Nephron progenitor cell (in vitro differentiated cells): ENCODE results near the gene AQP9.
A peak's percentile ranks its signal among the peaks of the same experiment; 100 is the strongest.

Experiments
- DNase-seq: peaks from one replicate; pipeline ENCODE4 v3.0.0; 2021
- H3K27ac Mint-ChIP-seq: 2 replicates; pipeline ENCODE4 v1.8.0; 2021; ENCODE audit warnings: mild to moderate bottlenecking, moderate library complexity, mixed read lengths
- H3K27me3 Mint-ChIP-seq: 2 replicates; pipeline ENCODE4 v1.8.0; 2021; ENCODE audit warnings: mild to moderate bottlenecking, low read depth, mixed read lengths; ENCODE audit not compliant: poor library complexity
- H3K36me3 Mint-ChIP-seq: 2 replicates; pipeline ENCODE4 v1.8.0; 2021; ENCODE audit warnings: low read depth, mixed read lengths
- H3K4me1 Mint-ChIP-seq: 2 replicates; pipeline ENCODE4 v1.8.0; 2021; ENCODE audit warnings: mixed read lengths
- H3K4me3 Mint-ChIP-seq: 2 replicates; pipeline ENCODE4 v1.8.0; 2021; ENCODE audit warnings: mild to moderate bottlenecking, moderate library complexity, mixed read lengths
- H3K9me3 Mint-ChIP-seq: 2 replicates; pipeline ENCODE4 v1.8.0; 2021; ENCODE audit warnings: mild to moderate bottlenecking, moderate library complexity, mixed read lengths
- TF ChIP-seq, protein P1 (sequence below): fragments of 200-600 bp; sonication (generic); IDR thresholded peaks from 2 replicates; pipeline ENCODE4 v1.5.0; 2021; ENCODE audit warnings: antibody characterized with exemption

Gene AQP9

DNA sequence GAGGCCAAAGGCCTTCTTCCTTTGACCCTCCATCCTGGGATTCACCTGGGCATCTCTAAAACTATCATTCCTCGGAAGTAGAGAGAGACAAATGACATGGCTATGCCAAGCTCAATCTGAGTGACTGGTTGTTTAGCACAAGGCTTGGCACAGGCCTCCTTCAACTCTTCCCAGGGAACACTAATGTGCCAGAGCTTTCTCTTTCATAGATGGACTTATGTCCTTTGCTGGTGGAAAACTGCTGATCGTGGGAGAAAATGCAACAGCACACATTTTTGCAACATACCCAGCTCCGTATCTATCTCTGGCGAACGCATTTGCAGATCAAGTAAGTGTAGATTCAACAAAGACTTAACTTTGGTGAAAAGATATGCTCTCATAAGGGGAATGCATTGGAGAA is 36.5 kb downstream of the AQP9 start:
- no peak overlapping the region for H3K27ac Mint-ChIP-seq
- H3K4me1 Mint-ChIP-seq, result no peaks in the 10 kb centered on the region
- H3K9me3 Mint-ChIP-seq, result no peaks in the 10 kb centered on the region

DNA sequence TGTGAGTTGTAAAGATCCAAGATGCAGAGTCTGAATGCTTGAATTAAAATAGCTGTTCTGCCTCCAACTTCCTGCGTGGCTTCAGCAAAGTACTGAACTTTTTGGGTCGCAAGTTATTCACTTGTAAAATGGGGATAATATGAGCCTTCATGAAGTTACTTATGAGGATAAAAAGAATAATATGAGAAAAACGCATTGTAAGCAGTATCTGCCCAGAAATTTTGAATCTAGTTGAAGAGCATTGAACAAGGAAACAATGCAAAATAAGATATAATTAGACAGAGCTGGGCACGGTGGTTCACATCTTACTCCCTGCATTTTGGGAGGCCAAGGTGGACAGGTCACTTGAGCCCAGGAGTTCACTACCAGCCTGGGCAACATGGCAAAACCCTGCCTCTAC is 37.8 kb downstream of the AQP9 start:
- TF ChIP-seq, protein P1, sequence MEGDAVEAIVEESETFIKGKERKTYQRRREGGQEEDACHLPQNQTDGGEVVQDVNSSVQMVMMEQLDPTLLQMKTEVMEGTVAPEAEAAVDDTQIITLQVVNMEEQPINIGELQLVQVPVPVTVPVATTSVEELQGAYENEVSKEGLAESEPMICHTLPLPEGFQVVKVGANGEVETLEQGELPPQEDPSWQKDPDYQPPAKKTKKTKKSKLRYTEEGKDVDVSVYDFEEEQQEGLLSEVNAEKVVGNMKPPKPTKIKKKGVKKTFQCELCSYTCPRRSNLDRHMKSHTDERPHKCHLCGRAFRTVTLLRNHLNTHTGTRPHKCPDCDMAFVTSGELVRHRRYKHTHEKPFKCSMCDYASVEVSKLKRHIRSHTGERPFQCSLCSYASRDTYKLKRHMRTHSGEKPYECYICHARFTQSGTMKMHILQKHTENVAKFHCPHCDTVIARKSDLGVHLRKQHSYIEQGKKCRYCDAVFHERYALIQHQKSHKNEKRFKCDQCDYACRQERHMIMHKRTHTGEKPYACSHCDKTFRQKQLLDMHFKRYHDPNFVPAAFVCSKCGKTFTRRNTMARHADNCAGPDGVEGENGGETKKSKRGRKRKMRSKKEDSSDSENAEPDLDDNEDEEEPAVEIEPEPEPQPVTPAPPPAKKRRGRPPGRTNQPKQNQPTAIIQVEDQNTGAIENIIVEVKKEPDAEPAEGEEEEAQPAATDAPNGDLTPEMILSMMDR, result no peak
- Mint-ChIP-seq H3K4me3 (no peak overlapping the region), H3K27me3 (peaks cover 3% of the 10 kb centered on the region)

More for the DNA sequence above, 36.5 kb downstream of the AQP9 start:
- H3K36me3 Mint-ChIP-seq, result no peaks in the 10 kb centered on the region
- H3K4me3 Mint-ChIP-seq, result no peak overlapping the region
- DNase-seq, result no peak
- peaks cover 8% of the 10 kb centered on the region for H3K27me3 Mint-ChIP-seq
- TF ChIP-seq, protein P1, result no peak

DNA sequence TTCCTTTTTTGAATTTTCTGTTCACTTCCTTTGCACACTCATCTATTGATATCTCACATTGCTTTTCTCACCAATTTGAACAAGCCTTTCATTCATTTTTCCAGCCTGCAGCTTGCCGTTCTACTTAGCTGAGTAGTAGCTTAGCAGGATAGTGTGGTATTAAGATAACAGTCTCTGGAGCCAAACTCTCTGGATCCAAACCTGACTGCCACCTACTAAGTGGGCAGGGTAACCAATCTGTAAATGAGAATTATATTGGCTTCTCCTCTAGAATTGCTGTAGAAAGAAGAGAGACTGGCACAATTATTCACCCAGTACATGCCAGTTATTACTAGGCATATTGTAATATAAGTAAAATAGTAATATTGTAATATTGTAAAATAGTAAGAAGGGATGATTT is 40.5 kb downstream of the AQP9 start:
- Mint-ChIP-seq H3K27me3 (no peaks in the 10 kb centered on the region), H3K9me3 (no peaks in the 10 kb centered on the region), H3K27ac (no peak overlapping the region), H3K4me3 (no peak overlapping the region), H3K4me1 (no peaks in the 10 kb centered on the region), H3K36me3 (no peaks in the 10 kb centered on the region)
- TF ChIP-seq, protein P1, result no peak
- no peak for DNase-seq

More for the DNA sequence above, 37.8 kb downstream of the AQP9 start:
- Mint-ChIP-seq H3K27ac (no peak overlapping the region), H3K9me3 (no peaks in the 10 kb centered on the region), H3K36me3 (no peaks in the 10 kb centered on the region), H3K4me1 (no peaks in the 10 kb centered on the region)
- no peak for DNase-seq

DNA sequence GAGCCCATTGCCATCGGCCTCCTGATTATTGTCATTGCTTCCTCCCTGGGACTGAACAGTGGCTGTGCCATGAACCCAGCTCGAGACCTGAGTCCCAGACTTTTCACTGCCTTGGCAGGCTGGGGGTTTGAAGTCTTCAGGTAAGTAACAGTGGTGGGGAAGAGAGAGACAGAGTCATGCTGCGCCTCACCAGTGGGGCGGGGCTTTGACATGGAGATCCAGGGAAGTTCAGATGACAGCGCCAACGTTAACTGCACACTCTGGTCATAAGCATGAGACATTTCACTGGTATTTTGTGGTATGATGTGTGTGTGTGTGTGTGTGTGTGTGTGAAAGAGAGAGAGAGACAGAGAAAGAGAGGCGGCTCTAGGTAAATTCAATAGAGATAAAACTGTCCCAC is 41.0 kb downstream of the AQP9 start:
- Mint-ChIP-seq H3K27me3 (no peaks in the 10 kb centered on the region), H3K27ac (no peak overlapping the region), H3K4me3 (no peak overlapping the region), H3K9me3 (no peaks in the 10 kb centered on the region), H3K4me1 (no peaks in the 10 kb centered on the region), H3K36me3 (no peaks in the 10 kb centered on the region)
- DNase-seq, result no peak
- TF ChIP-seq, protein P1, result no peak

DNA sequence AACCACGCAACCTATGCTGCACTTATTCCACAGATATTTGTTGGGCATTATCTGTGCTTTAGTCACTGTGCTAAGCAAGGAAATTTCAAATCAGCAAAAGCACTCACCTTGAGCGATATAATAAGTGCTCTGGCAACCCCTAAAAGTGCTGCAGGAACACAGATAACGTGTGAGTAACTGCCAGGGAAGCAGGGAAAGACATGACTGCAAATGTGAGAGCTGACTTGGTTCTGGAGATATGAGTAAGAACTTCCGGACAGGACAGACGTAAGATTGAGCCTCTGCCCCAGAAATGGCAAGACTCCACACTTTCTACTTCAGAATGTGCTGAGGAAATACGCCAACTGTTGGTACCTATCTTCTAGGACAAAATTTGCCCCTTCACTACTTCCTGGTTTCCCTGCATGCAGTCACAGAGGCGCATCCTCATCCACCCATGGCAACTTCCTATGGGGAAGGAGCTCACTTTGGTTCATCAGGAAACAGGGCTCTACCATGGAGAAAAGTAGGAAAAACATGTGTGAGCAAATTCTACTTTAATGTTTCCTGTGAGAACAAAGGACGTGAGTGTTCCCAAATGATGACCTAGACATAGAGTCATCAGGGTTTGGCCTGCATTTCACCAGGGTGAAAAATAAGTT is 41.7 kb downstream of the AQP9 start:
- TF ChIP-seq, protein P1, result no peak
- Mint-ChIP-seq H3K27ac (no peak overlapping the region), H3K4me3 (no peak overlapping the region), H3K9me3 (no peaks in the 10 kb centered on the region), H3K36me3 (no peaks in the 10 kb centered on the region), H3K27me3 (no peaks in the 10 kb centered on the region), H3K4me1 (no peaks in the 10 kb centered on the region)
- DNase-seq, result no peak

DNA sequence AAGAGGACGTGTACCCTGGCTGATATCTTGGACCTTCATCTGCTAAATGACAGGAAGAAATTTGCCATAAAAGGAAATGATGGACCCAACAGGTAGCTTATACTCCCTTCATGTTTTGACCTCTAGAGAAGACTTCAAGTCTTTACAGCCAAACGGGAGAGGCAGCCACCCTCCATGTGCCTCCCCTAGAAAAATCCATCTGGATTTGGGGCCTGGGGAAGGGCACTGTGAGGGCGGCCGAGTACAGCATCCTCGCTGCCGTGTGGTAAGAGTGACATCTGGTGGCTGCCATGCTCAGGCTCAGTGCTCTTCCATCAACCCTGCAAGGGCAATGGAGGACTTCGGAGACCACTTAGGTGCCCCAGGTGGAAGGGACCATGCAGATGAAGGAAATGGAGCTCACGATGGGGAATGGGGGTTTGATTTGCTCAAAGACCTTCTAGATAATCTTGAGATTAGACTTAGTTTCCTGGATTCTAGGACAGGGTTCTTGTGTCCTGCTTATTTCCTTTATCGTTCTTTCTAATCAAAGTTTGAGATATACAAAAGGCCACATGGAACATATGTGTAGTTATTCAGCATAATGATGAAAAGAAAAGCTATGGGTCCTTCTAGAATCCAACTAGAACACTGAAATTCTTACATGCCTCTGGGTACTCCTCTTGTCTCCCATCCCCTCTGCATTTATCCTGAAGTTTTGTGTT is 44.4 kb downstream of the AQP9 start:
- Mint-ChIP-seq H3K9me3 (no peaks in the 10 kb centered on the region), H3K4me1 (no peaks in the 10 kb centered on the region), H3K27me3 (no peaks in the 10 kb centered on the region), H3K4me3 (no peak overlapping the region), H3K27ac (no peak overlapping the region), H3K36me3 (no peaks in the 10 kb centered on the region)
- TF ChIP-seq, protein P1, result peak; percentile 92
- peak; percentile 69 for DNase-seq
